HG02943 (cell line): ENCODE data around the gene BARX2.
"Not testable (repeated sequence)": the region's sequence is repeated elsewhere in the genome, so short reads cannot be mapped to it uniquely, and the experiment has no call there.

ENCODE experiments used
- ATAC-seq: cut with Tn5 transposase; IDR thresholded peaks from one replicate; pipeline ENCODE4 v1.9.1; 2021; ENCODE audit warnings: mild to moderate bottlenecking, low read depth, moderate library complexity; ENCODE audit not compliant: unreplicated experiment

BARX2 gene

DNA sequence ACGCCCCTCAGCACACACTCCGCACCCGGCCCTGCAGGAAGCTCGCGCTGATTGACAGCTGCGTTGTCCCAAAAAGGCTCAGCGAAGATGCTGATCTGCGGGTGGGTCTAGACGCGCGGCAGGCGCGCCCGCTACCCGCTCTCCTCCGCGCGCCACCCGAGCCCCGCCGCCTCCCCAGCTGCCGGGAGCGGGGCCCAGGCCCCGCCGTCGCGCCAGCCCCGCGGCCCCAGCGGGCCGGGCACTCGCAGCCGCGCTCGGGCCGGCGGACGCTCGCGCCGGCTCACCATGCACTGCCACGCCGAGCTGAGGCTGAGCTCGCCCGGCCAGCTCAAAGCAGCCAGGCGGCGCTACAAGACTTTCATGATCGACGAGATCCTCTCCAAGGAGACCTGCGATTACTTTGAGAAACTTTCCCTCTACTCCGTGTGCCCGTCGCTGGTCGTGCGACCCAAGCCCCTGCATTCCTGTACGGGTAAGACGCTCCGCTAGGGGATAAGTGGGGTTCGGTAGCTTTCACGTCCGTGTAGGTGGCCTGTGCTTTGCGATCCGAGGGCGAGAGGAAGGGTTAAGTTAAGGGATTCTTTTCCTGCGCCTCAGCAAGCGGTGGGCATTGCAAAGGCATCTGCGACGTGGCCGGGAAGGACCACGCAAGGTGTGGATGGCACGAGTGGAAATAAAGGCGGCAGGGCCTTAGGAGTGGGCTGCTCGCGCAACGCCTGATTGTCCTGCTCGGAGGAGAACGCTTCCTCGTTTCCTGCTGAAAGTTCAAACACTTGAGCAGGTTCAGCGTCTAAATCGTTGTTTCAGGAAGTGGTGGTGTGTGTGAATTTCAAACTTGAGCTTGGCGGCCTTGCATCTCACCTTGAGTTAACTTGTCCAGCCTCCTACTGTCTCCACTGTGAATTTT is at the start of gene BARX2:
TSS of gene BARX2 (plus strand) at position 98 of the 907 bp plus-strand sequence. CDS start at position 286, 188 bp downstream.
- no peak for ATAC-seq

GRCh38 chr11:129326921-129327320 is 48.7 kb upstream of the BARX2 start:
- ATAC-seq: no peak

- not testable (repeated sequence) for ATAC-seq
Measured at GRCh38 chr11:129327708-129328107, 47.9 kb upstream of the BARX2 start.

- no peak for ATAC-seq
Measured at GRCh38 chr11:129328756-129329155, 46.9 kb upstream of the BARX2 start.

GRCh38 chr11:129331217-129331616 is 44.4 kb upstream of the BARX2 start:
- no peak for ATAC-seq

DNA sequence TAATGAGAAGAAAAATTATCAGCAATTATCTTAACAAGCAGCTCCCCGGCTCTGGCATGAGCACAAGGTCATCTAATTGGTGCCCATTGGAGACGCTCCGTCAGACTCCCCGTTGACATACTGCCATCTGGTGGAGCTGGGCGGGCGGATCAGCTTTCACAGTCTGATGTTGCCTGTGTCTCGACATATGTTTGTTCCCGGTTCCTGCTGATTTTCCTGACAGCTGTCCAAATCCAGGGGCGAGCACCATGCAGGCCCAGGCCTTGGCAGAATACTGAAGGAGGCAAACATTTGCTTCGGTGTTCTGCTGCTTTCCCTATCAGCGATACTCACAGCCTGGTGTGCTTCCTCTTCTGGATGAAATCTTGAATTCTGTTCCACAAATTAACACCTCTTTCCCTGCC is 43.8 kb upstream of the BARX2 start:
- peak; percentile 58 for ATAC-seq

DNA sequence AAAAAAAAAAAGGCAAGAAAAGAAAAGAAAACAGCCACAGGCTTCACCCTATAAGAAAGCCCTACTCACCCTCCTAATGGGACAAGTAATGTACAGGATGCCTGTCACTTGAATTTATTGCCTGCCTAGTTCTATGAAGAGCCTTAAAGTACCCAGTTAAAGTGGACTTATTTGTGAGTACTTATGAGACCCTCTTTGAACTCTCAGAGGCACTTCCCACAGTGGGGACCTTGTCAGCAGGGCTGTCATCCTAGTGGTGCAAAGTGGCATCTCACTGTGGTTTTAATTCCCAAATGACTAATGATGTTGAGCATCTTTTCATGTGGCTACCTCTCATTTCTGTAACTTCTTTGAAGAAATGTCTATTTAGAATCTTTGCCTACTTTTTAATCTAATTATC is 41.8 kb upstream of the BARX2 start:
- ATAC-seq: no peak

DNA sequence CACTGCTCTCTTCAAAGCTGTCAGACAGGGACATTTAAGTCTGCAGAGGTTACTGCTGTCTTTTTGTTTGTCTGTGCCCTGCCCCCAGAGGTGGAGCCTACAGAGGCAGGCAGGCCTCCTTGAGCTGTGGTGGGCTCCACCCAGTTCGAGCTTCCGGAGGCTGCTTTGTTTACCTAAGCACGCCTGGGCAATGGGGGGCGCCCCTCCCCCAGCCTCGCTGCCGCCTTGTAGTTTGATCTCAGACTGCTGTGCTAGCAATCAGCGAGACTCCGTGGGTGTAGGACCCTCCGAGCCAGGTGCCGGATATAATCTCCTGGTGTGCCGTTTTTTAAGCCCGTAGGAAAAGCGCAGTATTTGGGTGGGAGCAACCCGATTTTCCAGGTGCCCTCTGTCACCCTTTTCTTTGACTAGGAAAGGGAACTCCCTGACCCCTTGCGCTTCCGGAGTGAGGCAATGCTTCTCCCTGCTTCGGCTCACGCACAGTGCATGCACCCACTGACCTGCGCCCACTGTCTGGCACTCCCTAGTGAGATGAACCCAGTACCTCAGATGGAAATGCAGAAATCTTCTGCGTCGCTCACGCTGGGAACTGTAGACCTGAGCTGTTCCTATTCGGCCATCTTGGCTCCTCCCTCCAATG is 31.2 kb upstream of the BARX2 start:
- ATAC-seq: not testable (repeated sequence)

DNA sequence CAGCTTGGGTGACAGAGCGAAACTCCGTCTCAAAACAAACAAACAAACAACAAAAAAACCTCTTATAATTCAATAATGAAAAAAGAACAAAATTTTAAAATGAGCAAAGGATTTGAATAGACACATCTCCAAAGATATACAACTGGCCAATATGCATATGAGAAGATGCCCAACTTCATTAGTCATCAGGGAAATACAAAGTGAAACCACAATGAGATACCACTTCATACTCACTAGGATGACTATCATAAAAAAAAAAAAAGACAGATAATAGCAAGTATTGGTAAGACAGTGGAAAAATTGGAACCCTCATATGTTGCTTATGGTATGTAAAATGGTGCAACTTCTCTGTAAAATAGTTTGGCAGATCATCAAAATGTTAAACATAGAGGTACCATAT is 28.7 kb upstream of the BARX2 start:
- no peak for ATAC-seq

- ATAC-seq: no peak
Measured at GRCh38 chr11:129348813-129349212, 26.8 kb upstream of the BARX2 start.

GRCh38 chr11:129352676-129353075 is 23.0 kb upstream of the BARX2 start:
- no peak for ATAC-seq

DNA sequence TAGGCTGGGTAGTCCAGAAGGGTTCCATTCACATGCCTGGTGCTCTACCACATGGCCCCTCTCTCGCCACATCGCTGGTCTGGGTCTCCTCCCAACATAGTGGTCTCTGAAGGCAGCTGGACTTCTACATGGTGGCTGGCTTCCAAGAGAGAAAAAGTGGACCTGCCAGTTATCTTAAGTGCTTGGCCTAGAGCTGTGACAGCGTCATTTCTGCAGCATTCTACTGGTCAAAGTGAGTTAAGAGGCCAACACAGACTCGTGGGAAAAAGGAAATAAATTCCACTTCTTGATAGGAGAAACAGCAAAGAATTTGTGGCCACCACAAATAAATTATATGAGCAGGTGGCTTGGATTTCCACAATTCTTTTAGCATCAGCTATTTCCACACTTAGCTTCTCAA is 21.0 kb upstream of the BARX2 start:
- ATAC-seq: no peak

- ATAC-seq: no peak
Measured at GRCh38 chr11:129359748-129360147, 15.9 kb upstream of the BARX2 start.

GRCh38 chr11:129364143-129364654 is 11.4 kb upstream of the BARX2 start:
- ATAC-seq: peak; percentile 100

DNA sequence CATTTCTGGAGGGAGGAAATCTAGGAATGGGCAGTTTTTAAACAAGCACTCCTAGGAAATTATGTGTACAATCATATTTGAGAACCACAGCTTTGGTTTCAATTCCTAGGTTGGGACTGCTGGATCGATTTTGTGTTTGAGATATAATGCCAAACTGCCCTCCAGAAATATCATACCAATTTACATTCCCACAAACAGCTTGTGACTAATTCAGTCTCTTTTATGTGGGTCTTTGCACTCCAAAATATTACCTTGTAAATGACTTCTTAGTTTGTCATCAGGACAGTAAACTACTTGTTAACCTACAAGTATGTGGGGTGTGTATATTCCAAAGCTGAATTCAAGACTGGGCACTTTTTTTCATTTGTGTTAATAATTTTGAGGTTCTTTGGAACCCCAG is 9.8 kb upstream of the BARX2 start:
- no peak for ATAC-seq

DNA sequence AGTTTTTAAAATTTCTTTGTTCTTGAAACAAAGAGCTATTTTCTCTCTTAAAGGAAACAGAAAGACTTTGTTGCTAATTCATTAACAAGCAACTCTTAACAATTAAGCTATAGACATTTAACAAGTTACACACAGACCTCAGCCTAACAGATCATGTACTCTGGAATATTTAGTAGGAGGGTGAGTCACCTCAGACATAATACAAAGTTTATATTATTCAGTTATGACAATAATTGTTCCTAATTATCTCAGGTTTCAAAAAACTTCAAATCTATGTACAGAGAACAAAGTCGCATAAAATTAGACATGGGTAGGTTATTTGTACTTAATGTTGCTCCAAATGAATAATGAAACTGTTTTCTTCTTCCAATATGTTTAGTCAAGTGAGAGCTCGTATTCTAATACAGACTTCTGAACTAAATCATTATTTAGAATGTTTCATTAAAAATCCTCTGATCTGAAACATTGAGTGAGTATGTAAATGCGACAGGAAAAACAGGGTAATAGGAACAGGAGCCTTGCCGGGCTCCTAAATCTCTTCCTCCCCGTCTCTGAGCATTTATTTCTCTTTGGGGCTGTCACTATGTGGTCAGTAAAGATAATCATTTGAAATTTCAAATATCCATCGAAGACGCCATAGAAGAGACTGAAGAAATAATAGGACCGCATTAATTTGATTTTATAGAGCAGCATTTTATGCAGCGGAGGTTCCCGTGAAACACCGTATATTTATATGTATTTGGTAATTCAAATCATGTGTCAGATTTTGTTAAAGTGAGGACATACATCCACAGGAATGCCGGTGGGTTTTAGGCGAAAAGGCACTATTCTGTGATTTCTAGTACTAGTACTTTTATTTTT is 8.7 kb upstream of the BARX2 start:
- no peak for ATAC-seq

GRCh38 chr11:129368889-129369672 is 6.6 kb upstream of the BARX2 start:
- no peak for ATAC-seq

DNA sequence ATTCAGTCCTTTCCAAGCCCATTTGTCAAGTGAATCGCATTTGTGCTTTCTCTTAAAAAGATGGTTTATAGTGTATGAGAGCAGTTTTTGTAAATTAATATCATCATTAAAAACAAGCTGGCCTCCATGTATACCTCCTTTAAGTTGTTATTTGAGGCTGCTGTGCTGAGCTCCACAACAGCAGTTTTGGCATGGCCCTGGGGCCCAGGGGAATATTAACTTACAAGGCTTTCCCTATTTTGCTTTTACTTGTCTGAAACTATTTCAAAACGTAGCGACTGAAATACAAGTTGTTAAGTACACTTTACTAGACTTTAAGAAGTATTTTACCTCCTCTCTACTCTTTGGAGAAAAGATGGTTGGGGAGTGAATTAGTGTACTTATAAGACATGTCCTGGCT is 4.9 kb upstream of the BARX2 start:
- no peak for ATAC-seq

DNA sequence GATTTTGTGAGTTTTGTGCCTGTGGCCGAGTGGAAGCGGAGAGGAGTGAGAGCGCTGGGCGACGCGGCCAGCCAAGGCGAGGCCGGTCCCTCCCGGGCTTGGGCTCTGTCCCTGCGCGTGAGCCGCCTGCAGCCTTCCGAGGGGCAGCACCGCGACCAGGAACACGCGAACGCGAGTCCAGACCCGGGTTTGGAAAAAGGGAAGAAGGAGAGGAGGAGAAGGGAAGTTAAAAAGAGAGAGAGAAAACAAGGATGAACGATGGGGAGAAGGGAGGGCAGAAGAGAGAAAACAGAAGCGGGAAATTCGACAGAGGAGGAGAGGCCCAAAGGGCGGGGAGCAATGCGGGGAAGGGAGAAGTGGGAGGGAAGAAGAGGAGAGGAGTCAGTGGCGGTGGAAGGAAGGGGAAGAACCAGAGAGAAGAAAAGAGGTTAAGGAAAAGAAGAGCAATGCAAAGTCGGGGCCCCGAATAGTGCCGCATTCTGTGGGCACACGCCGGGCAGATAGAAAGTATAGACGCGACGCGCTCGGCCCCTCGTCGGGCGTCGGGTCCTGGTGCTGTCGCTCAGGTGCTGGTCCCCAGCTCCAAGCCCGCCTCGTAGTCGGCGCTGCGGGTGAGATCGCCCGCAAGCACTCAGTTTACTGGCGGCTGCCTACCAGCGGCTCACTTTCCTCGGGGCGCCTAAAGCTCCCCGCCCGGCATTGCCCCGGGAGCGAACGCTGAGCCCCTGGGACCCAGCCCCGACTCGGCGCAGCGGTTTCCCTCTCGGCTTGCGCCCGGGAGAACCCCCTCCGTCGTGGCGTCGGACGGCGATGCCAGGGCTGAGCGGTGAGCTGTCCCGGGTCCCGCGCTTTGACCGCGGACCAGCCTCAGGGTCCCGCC is 2.8 kb upstream of the BARX2 start:
- ATAC-seq: no peak
